GM12864 (cell line): ENCODE measurements around the gene LBH.

Experiments used
- DNase-seq: peaks from one replicate; pipeline ENCODE4 v3.0.0-alpha.2; 2011; ENCODE audit warnings: low read depth
- H3K4me3 ChIP-seq: 2 replicates; pipeline ENCODE4 v1.5.1; 2011; ENCODE audit warnings: mild to moderate bottlenecking, low read depth, low read length, control low read depth
- CTCF ChIP-seq: IDR thresholded peaks from 2 replicates; pipeline ENCODE4 v1.5.1; 2011; ENCODE audit warnings: low read depth, mild to moderate bottlenecking, moderate library complexity, low read length, control low read depth, inconsistent platforms; ENCODE audit errors: missing control alignments

LBH gene

GRCh38 chr2:30294133-30294532 lies 62.8 kb downstream of the LBH start:
- no peak overlapping the region for H3K4me3 ChIP-seq
- no peak for TF ChIP-seq CTCF
- no peak for DNase-seq

- TF ChIP-seq CTCF: no peak
- no peak for DNase-seq
- no peak overlapping the region for H3K4me3 ChIP-seq
Measured at GRCh38 chr2:30296496-30296895, 65.2 kb downstream of the LBH start.

- TF ChIP-seq CTCF: no peak
- no peak for DNase-seq
Measured at GRCh38 chr2:30298302-30298701, 67.0 kb downstream of the LBH start.

GRCh38 chr2:30300122-30300455 lies 68.8 kb downstream of the LBH start:
- no peak for DNase-seq
- no peak for TF ChIP-seq CTCF
- no peak overlapping the region for H3K4me3 ChIP-seq

More at GRCh38 chr2:30298302-30298701, 67.0 kb downstream of the LBH start:
- H3K4me3 ChIP-seq: no peak overlapping the region

- TF ChIP-seq CTCF: no peak
- H3K4me3 ChIP-seq: no peak overlapping the region
- no peak for DNase-seq
Measured at GRCh38 chr2:30300456-30301221, 69.3 kb downstream of the LBH start.

GRCh38 chr2:30301551-30301950 lies 70.2 kb downstream of the LBH start:
- no peak overlapping the region for H3K4me3 ChIP-seq
- DNase-seq: no peak
- TF ChIP-seq CTCF: no peak

- no peak overlapping the region for H3K4me3 ChIP-seq
- DNase-seq: no peak
- TF ChIP-seq CTCF: no peak
Measured at GRCh38 chr2:30302566-30302965, 71.2 kb downstream of the LBH start.
